RKO (cell line): ENCODE results near the gene ASF1A.

Experiments used
- DNase-seq: peaks from one replicate; pipeline ENCODE4 v3.0.0-alpha.2; 2016; ENCODE audit warnings: low spot score

Gene ASF1A

DNA sequence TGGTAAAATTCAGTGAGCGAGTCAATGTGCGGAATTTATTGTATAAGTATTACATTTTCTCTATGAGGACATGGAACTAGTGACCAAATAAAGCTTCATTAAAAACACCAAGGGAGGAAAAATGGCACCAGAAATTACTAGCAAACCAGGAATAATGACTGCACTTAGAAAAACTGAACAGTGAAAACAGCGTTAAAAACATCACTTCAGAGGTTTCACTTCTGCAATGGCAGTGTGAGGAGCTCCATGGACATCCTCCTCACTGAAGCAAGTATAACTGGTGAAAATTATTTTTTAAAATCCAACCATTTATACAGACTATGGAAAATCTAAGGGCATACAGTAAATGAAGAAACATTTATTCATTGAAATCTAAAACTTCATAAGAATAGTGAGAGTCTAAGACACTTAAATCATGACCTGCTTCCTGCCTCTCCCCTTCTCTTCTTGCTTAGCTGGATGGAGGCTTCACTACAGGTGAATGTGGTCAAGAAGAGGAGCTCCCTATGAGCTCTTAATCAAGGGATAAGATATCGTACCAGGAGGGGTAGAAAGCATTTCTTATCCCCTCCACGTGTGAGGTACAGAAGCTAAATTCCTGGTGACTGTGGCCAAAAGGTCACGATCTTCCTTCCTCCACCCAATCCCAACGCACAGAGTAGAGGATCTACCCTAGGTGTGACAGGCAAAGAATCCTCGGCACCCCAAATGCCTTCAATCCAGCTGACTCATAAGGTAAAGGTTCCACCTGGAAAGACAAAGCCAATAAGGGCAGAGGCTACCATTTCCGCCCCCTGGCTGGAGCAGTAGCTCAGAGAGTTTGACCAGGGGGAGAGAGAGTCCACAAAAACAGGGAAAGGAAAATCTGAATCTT, 12.3 kb upstream of the ASF1A start:
- no peak for DNase-seq

- DNase-seq, result no peak
Measured at GRCh38 chr6:118882314-118882905, 11.5 kb upstream of the ASF1A start.

DNA sequence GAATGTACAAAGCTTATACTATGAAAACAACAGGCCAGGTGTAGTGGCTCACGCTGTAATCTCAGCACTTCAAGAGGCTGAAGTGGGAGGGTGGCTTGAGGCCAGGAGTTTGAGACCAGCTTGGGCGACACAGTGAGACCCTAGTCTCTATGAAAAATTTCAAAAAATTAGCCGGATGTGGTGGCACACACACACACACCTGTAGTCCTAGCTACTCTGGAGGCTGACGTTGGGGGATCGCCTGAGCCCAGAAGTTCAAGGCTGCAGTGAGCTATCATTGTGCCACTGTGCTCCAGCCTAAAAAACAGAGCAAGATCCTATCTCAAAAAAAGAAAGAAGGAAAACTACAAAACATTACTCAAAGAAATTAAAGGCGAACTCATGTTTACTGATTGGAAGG, 7.3 kb upstream of the ASF1A start:
- no peak for DNase-seq

DNA sequence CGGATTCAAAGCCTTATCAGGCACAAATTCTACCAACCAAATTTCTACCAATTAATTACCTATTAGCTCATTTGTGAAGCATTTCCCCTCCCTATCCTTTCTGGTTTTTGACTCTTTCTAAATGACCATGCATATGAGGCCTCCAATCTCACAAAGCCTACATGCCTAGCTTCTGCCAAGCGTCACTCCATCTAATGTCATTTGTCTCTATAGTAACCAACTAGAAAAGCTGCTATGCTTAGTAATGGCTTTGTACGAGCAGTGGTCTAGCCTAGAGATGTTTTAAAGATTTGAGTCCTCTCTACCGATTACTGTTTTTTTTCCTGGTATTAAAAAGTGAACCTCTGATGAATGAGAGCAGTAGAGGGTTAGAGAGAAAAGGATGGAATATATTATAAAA, 4.8 kb upstream of the ASF1A start:
- DNase-seq, result no peak

GRCh38 chr6:118890997-118891790, 2.8 kb upstream of the ASF1A start:
- DNase-seq, result no peak

GRCh38 chr6:118892355-118892991, 1.5 kb upstream of the ASF1A start:
- peak; percentile 19 for DNase-seq

DNA sequence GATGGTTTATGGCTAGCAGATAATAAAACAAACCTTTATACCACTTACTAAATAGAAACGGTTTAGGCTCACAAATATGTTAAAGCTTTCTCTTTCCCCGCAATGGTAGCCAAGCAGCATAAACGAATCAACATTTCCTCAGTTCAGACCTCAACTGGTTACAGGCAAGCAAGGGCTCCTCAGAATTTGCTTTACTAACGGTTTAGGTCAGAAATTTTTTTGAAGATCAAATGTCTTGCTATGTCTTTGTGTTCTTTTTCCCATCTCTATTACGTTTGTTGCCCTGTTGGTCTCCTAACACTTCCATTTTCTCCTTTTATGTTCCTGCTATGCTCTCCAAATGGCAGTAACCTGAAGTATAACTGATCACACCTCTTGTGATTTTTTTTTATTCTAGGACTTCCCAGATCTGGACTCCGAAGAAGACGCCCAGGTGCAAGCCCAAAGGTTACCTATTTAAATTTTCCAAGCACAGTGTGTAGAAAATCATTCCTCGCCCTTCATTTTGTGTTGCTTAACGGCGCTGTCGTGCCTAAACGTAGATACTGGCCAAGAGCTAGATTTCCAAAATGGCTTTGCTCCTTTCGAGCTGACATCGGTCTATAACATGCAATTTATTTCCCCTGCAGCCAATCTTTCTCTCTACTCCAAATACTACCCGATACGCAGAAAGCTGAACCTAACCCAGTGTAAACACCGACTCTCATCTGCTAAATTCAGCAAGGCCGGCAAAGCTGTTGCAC, 717 bp upstream of the ASF1A start:
- DNase-seq, result peak; percentile 76

DNA sequence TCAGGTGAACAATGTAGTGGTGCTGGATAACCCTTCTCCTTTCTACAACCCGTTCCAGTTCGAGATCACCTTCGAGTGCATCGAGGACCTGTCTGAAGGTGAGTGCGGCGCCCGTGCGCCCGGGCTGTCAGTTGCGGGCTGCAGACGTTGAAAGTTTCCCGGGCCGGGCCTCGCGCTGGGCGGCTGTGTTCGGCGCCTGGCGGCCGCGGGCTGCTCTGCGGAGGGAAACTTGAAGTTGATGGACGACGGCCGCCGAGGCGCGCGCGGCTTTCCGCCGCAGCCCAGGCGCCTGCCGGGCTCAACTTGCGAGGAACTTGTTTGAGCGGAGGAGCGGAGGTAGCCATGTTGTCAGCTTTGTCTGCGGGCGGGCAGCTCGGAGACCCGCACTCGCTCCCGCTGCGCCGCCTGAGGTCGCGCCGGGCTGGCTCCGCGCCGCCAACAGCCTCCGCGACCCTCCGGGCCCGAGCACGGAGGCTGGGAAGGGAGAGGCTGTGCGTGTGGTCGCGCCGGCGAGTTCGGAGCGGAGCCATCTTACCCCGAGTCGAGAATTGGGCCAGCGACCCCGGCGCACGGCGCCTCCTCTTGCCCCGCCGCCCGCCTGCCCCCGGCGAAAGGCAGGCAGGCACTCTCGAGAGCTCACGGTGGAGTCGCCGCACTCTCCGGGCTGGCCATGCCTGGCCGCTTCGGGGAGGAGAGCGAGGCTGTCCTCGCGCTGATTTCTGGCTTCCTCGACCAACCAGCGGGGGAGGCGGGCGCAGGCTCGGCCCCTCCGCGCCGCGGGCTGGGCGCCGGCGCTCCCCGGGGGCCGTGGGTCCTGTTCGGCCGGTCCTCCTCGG, 691 bp downstream of the ASF1A start:
- DNase-seq, result peak; percentile 51

DNA sequence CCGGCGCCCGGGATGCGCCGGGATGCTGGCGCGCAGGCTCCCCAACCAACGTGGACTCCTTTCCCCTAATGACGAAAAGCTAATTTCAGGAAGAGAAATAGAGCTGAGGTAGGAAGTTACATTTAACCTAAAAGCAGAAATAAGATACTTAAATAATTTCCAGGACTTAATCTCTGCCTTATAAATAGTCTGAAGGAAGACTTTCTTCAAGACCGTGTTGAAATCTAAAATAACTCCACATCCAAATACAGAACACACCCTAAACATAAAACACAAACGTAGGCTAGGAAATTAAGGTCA, 1.3 kb downstream of the ASF1A start:
- DNase-seq, result peak; percentile 49

DNA sequence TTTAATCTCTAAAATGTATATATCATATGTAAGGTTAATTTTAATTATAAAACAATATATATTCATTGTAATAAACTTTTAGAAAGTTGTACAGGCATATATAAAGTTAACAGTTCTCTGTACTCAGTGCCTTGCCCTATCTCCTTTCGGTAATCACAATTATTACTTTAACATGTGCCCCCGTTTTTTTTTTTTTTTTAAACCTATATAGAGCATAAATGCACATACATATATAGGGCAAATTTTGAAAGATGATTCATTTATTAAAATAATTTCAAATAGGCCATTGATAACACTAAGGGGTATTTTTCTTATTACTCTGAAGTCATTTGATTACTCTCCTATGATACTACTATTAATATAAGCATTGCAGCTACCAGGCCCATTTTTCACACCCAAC, 1.9 kb downstream of the ASF1A start:
- DNase-seq, result no peak

DNA sequence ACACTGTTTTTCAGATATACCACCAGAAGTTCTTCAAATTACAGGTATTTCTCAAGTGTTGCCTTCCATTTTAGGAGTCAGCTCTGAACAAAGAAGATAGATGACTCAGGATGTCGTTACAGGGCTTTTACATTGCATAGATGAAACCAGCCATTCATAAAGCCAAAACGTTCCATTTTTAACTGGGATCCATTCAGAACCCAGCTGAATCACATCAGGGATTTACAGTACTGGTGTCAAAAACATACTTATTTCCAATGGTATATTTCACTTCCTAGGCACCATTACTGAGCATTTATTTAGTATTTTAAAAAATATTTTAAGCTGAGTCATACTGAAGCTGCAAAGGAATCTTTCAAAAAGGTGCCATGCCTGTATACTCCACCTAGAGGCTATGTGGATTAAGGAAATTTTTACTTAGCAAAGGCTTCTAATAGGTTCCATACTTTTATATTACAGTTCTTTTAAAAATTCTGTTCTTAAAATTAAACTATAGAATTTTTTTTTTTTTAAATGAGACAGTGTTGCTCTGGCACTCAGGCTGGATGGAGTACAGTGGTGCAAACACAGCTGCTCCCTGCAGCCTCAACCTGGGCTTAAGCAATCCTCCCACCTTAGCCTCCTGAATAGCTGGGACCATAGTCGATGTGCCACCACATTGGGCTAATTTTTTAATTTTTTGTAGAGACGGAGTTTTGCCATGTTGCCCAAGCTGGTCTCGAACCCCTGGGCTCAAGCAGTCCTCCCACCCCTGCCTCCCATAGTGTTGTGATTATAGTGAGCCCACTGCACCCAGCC, 2.6 kb downstream of the ASF1A start:
- DNase-seq, result peak; percentile 89

DNA sequence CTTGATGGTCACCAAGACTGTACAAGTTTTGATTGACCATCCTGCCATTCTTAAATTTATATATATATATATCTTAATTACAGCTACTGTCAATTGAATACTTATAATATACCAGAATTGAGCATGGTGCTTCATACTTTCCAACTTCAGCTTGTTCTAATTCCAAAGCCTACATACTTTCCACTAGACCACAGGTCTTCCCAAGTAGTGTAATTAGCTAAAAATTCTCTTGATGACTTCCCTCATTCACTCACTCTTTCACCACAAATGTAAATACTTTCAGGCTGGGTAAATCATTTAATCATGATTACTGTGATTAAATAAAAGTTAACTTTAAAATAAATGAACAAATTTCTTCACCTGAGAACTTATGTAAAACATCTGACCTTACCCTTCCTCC, 3.4 kb downstream of the ASF1A start:
- DNase-seq, result no peak

DNA sequence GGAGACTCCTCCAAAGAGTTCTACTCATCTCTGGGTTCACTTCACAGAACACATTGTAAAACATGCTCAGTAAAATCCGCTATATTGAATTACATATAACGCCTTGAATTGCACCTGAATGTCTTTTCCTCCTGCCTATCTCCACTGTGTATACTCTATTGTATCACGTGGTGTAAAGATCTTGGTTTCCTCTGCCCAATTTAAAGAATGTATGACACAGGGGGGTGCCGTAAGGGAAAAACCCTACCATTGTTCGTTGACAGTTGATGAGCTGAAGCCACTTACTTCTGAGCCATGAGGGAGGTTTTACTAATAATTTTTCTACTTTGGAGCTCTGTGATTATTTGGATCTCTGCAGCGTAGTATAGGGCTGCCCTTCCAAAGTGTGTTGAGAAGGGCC, 6.0 kb downstream of the ASF1A start:
- no peak for DNase-seq

DNA sequence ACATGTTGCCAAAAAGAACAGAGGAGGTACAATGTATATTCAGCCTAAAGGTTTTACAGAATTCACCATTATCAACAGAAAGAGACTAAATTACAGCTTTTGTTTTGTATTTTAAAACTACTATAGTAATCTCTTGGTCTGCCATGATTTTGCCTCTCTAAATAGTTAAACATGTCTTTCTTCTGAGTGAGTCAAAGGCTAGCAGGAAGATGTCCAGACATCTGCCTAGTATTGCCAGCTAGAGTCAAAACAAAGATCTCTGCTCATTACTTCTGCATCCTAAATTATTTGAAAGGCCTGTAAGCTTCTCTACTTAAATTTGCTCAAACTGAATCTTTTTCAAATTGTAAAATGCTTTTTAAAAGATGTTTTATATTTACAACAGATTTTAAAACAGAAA, 8.8 kb downstream of the ASF1A start:
- DNase-seq, result no peak

- no peak for DNase-seq
Measured at GRCh38 chr6:118903138-118903537, 9.2 kb downstream of the ASF1A start.

DNA sequence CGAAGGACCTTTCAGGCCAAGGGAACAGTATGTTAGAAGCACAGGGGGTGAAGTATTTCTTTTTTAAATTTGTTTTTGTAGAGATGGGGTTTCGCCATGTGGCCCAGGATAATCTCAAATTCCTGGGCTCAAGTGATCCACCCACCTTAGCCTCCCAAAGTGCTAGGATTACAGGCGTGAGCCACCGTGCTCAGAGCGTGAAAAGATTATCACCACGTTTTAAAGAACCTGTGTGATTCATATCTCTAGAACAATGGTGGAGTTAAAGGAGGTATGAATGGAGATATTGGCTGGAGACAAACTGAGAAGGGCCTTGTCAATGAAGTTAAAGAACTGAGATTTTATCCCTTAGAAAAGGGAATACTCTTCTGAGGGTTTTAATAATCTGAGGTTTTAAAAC, 9.7 kb downstream of the ASF1A start:
- no peak for DNase-seq

- DNase-seq, result no peak
Measured at GRCh38 chr6:118905084-118905483, 11.1 kb downstream of the ASF1A start.

DNA sequence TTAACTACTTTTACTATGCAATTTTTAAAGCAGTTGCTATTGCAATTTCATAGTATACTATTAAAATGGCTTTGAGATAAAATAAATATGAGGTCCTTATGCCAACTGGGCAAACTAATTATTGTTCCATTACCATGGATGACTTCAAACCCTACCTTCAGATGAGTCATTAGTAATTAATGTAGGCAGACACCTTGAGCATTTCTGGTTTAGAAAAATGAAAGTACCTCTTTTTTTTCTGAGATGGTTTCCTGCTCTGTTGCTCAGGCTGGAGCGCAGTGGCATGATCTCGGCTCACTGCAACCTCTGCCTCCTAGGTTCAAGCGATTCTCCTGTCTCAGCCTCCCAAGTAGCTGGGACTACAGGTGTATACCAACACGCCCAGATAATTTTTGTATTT, 11.9 kb downstream of the ASF1A start:
- no peak for DNase-seq

GRCh38 chr6:118908441-118908840, 14.5 kb downstream of the ASF1A start:
- no peak for DNase-seq

- DNase-seq, result no peak
Measured at GRCh38 chr6:118912646-118913045, 18.7 kb downstream of the ASF1A start.
